ENCODE data around the gene PAX3. TPM values are rescaled to one million over a fixed set of nuclear protein-coding genes. Genes with fewer than 3 reads are reported as not detected.

PAX3 gene
- polyA plus RNA-seq, 4 donors, result 0.06 TPM; not detected in 3

GRCh38 chr2:222296311-222296741 lies 2.5 kb downstream of the PAX3 start:
- Histone ChIP-seq H3K4me1 (ENCODE audit: control insufficient read depth in 3 of 3, insufficient read depth in 2 of 3, low read depth in 1 of 3, low read length in 2 of 3) (peaks cover 0 to 6% (median 0%) of the 10 kb centered on the region in 3 donors), H3K36me3 (ENCODE audit: control insufficient read depth in 3 of 3, insufficient read depth in 2 of 3, low read depth in 1 of 3, low read length in 3 of 3) (no peaks in the 10 kb centered on the region), H3K27me3 (ENCODE audit: control insufficient read depth in 3 of 3, insufficient read depth in 3 of 3, low read length in 3 of 3) (peaks cover 5 to 99% (median 81%) of the 10 kb centered on the region in 3 donors), H3K27ac (ENCODE audit: low read depth in 1 of 3, low read length in 2 of 3) (no peak overlapping the region), H3K4me3 (ENCODE audit: low read depth in 1 of 3, low read length in 3 of 3) (no peak overlapping the region), H3K9me3 (ENCODE audit: control insufficient read depth in 2 of 2, insufficient read depth in 1 of 2, low read depth in 1 of 2, low read length in 1 of 2) (peaks cover 0 to 17% of the 10 kb centered on the region in 2 donors)
- FAIRE-seq (no peak), DNase-seq (no peak)
- WGBS, 3 donors, result 5 to 18% (median 13%) methylated on average over 6 of the region's 6 CpGs

GRCh38 chr2:222295368-222296062 lies 3.3 kb downstream of the PAX3 start:
- Histone ChIP-seq H3K4me1 (ENCODE audit: control insufficient read depth in 3 of 3, insufficient read depth in 2 of 3, low read depth in 1 of 3, low read length in 2 of 3) (peaks cover 0 to 6% (median 0%) of the 10 kb centered on the region in 3 donors), H3K9me3 (ENCODE audit: control insufficient read depth in 2 of 2, insufficient read depth in 1 of 2, low read depth in 1 of 2, low read length in 1 of 2) (peaks cover 0 to 16% of the 10 kb centered on the region in 2 donors), H3K36me3 (ENCODE audit: control insufficient read depth in 3 of 3, insufficient read depth in 2 of 3, low read depth in 1 of 3, low read length in 3 of 3) (no peaks in the 10 kb centered on the region), H3K27me3 (ENCODE audit: control insufficient read depth in 3 of 3, insufficient read depth in 3 of 3, low read length in 3 of 3) (peaks cover 5 to 98% (median 80%) of the 10 kb centered on the region in 3 donors), H3K4me3 (ENCODE audit: low read depth in 1 of 3, low read length in 3 of 3) (no peak overlapping the region), H3K27ac (ENCODE audit: low read depth in 1 of 3, low read length in 2 of 3) (no peak overlapping the region)
- FAIRE-seq (no peak), DNase-seq (no peak)
- WGBS, 3 donors, result 2 to 7% (median 4%) methylated on average over 33 of the region's 33 CpGs

- DNase-seq, result no peak
- peaks cover 5 to 98% (median 78%) of the 10 kb centered on the region in 3 donors for H3K27me3 ChIP-seq (ENCODE audit: control insufficient read depth in 3 of 3, insufficient read depth in 3 of 3, low read length in 3 of 3)
- no peak overlapping the region for H3K27ac ChIP-seq (ENCODE audit: low read depth in 1 of 3, low read length in 2 of 3)
- H3K36me3 ChIP-seq (ENCODE audit: control insufficient read depth in 3 of 3, insufficient read depth in 2 of 3, low read depth in 1 of 3, low read length in 3 of 3), result no peaks in the 10 kb centered on the region
- WGBS, 3 donors, result 3 to 8% (median 6%) methylated on average over 27 of the region's 27 CpGs
- FAIRE-seq, result no peak
- H3K9me3 ChIP-seq (ENCODE audit: control insufficient read depth in 2 of 2, insufficient read depth in 1 of 2, low read depth in 1 of 2, low read length in 1 of 2), result peaks cover 0 to 16% of the 10 kb centered on the region in 2 donors
- H3K4me1 ChIP-seq (ENCODE audit: control insufficient read depth in 3 of 3, insufficient read depth in 2 of 3, low read depth in 1 of 3, low read length in 2 of 3), result peaks cover 0 to 6% (median 0%) of the 10 kb centered on the region in 3 donors
- no peak overlapping the region for H3K4me3 ChIP-seq (ENCODE audit: low read depth in 1 of 3, low read length in 3 of 3)
Measured at GRCh38 chr2:222294996-222295367, 3.8 kb downstream of the PAX3 start.

GRCh38 chr2:222293660-222294630 lies 4.9 kb downstream of the PAX3 start:
- peaks cover 0 to 5% (median 0%) of the 10 kb centered on the region in 3 donors for H3K4me1 ChIP-seq (ENCODE audit: control insufficient read depth in 3 of 3, insufficient read depth in 2 of 3, low read depth in 1 of 3, low read length in 2 of 3)
- WGBS, 3 donors, result 7 to 10% (median 7%) methylated on average over 36 of the region's 36 CpGs
- H3K36me3 ChIP-seq (ENCODE audit: control insufficient read depth in 3 of 3, insufficient read depth in 2 of 3, low read depth in 1 of 3, low read length in 3 of 3), result no peaks in the 10 kb centered on the region
- H3K4me3 ChIP-seq (ENCODE audit: low read depth in 1 of 3, low read length in 3 of 3), result no peak overlapping the region
- H3K9me3 ChIP-seq (ENCODE audit: control insufficient read depth in 2 of 2, insufficient read depth in 1 of 2, low read depth in 1 of 2, low read length in 1 of 2), result peaks cover 0 to 11% of the 10 kb centered on the region in 2 donors
- no peak for FAIRE-seq
- no peak overlapping the region for H3K27ac ChIP-seq (ENCODE audit: low read depth in 1 of 3, low read length in 2 of 3)
- no peak for DNase-seq
- peaks cover 5 to 98% (median 71%) of the 10 kb centered on the region in 3 donors for H3K27me3 ChIP-seq (ENCODE audit: control insufficient read depth in 3 of 3, insufficient read depth in 3 of 3, low read length in 3 of 3)

GRCh38 chr2:222292149-222293134 lies 6.4 kb downstream of the PAX3 start:
- no peak overlapping the region for H3K27ac ChIP-seq (ENCODE audit: low read depth in 1 of 3, low read length in 2 of 3)
- FAIRE-seq (no peak), DNase-seq (no peak)
- peaks cover 5 to 91% (median 61%) of the 10 kb centered on the region in 3 donors for H3K27me3 ChIP-seq (ENCODE audit: control insufficient read depth in 3 of 3, insufficient read depth in 3 of 3, low read length in 3 of 3)
- 21 to 26% (median 21%) methylated on average over 14 of the region's 14 CpGs for WGBS, 3 donors
- H3K36me3 ChIP-seq (ENCODE audit: control insufficient read depth in 3 of 3, insufficient read depth in 2 of 3, low read depth in 1 of 3, low read length in 3 of 3), result no peaks in the 10 kb centered on the region
- no peak overlapping the region for H3K4me3 ChIP-seq (ENCODE audit: low read depth in 1 of 3, low read length in 3 of 3)
- H3K4me1 ChIP-seq (ENCODE audit: control insufficient read depth in 3 of 3, insufficient read depth in 2 of 3, low read depth in 1 of 3, low read length in 2 of 3), result no peaks in the 10 kb centered on the region
- H3K9me3 ChIP-seq (ENCODE audit: control insufficient read depth in 2 of 2, insufficient read depth in 1 of 2, low read depth in 1 of 2, low read length in 1 of 2), result peaks cover 0 to 7% of the 10 kb centered on the region in 2 donors

GRCh38 chr2:222291485-222291841 lies 7.3 kb downstream of the PAX3 start:
- WGBS, 3 donors, result 3 to 14% (median 13%) methylated on average over 4 of the region's 4 CpGs
- peaks cover 0 to 4% of the 10 kb centered on the region in 2 donors for H3K9me3 ChIP-seq (ENCODE audit: control insufficient read depth in 2 of 2, insufficient read depth in 1 of 2, low read depth in 1 of 2, low read length in 1 of 2)
- H3K36me3 ChIP-seq (ENCODE audit: control insufficient read depth in 3 of 3, insufficient read depth in 2 of 3, low read depth in 1 of 3, low read length in 3 of 3), result no peaks in the 10 kb centered on the region
- no peak overlapping the region for H3K4me3 ChIP-seq (ENCODE audit: low read depth in 1 of 3, low read length in 3 of 3)
- H3K27ac ChIP-seq (ENCODE audit: low read depth in 1 of 3, low read length in 2 of 3), result no peak overlapping the region
- H3K4me1 ChIP-seq (ENCODE audit: control insufficient read depth in 3 of 3, insufficient read depth in 2 of 3, low read depth in 1 of 3, low read length in 2 of 3), result no peaks in the 10 kb centered on the region
- peaks cover 5 to 87% (median 51%) of the 10 kb centered on the region in 3 donors for H3K27me3 ChIP-seq (ENCODE audit: control insufficient read depth in 3 of 3, insufficient read depth in 3 of 3, low read length in 3 of 3)
- FAIRE-seq (no peak), DNase-seq (no peak)

GRCh38 chr2:222290736-222291484 lies 7.9 kb downstream of the PAX3 start:
- DNase-seq, result no peak
- H3K36me3 ChIP-seq (ENCODE audit: control insufficient read depth in 3 of 3, insufficient read depth in 2 of 3, low read depth in 1 of 3, low read length in 3 of 3), result no peaks in the 10 kb centered on the region

More at GRCh38 chr2:222290736-222291484, 7.9 kb downstream of the PAX3 start:
- Histone ChIP-seq H3K27ac (ENCODE audit: low read depth in 1 of 3, low read length in 2 of 3) (no peak overlapping the region), H3K4me1 (ENCODE audit: control insufficient read depth in 3 of 3, insufficient read depth in 2 of 3, low read depth in 1 of 3, low read length in 2 of 3) (no peaks in the 10 kb centered on the region), H3K9me3 (ENCODE audit: control insufficient read depth in 2 of 2, insufficient read depth in 1 of 2, low read depth in 1 of 2, low read length in 1 of 2) (peaks cover 0 to 4% of the 10 kb centered on the region in 2 donors), H3K4me3 (ENCODE audit: low read depth in 1 of 3, low read length in 3 of 3) (no peak overlapping the region), H3K27me3 (ENCODE audit: control insufficient read depth in 3 of 3, insufficient read depth in 3 of 3, low read length in 3 of 3) (peaks cover 5 to 84% (median 50%) of the 10 kb centered on the region in 3 donors)
- FAIRE-seq, result no peak
- WGBS, 3 donors, result 4 to 6% (median 4%) methylated on average over 43 to 45 of the region's 45 CpGs
